Astrocyte (in vitro differentiated cells and primary cell): ENCODE data around the gene LAMC1. TPM values are rescaled to one million over a fixed set of nuclear protein-coding genes. Genes with fewer than 3 reads are reported as not detected.

Experiments
- DNase-seq: peaks from one replicate; pipeline ENCODE4 v3.0.0-alpha.2; 2010; ENCODE audit warnings: low read depth
- FAIRE-seq: peaks from 2 replicates; lab custom pipeline; 2011; peaks lifted over from hg19 to GRCh38; lab: Jason Lieb, UNC
- H2AFZ ChIP-seq: 2 replicates; pipeline ENCODE4 v1.6.0; 2012; ENCODE audit warnings: low read depth, low read length, inconsistent platforms
- H3K27ac ChIP-seq: 2 replicates; pipeline ENCODE4 v1.5.1; 2011; ENCODE audit warnings: low read depth, low read length, inconsistent platforms
- H3K27me3 ChIP-seq: 2 replicates; pipeline ENCODE4 v1.6.0; 2011; ENCODE audit warnings: low read length, inconsistent platforms; ENCODE audit not compliant: insufficient read depth
- H3K36me3 ChIP-seq: 2 replicates; pipeline ENCODE4 v1.5.1; 2011; ENCODE audit warnings: low read length, inconsistent platforms; ENCODE audit not compliant: insufficient read depth
- H3K4me1 ChIP-seq: 2 replicates; pipeline ENCODE4 v1.5.1; 2011; ENCODE audit warnings: low read length, inconsistent platforms; ENCODE audit not compliant: insufficient read depth
- H3K4me2 ChIP-seq: 2 replicates; pipeline ENCODE4 v1.6.0; 2012; ENCODE audit warnings: low read length, inconsistent platforms
- H3K4me3 ChIP-seq: 2 replicates; pipeline ENCODE4 v1.5.1; 2011; ENCODE audit warnings: low read depth, mild to moderate bottlenecking, low read length, inconsistent platforms; ENCODE audit not compliant: insufficient read depth
- H3K79me2 ChIP-seq: 2 replicates; pipeline ENCODE4 v1.6.0; 2012; ENCODE audit warnings: mild to moderate bottlenecking, low read length, inconsistent platforms; ENCODE audit not compliant: insufficient read depth
- H3K9ac ChIP-seq: 2 replicates; pipeline ENCODE4 v1.6.0; 2012; ENCODE audit warnings: mild to moderate bottlenecking, low read length, inconsistent platforms
- H3K9me3 ChIP-seq: 2 replicates; pipeline ENCODE4 v1.5.1; 2012; ENCODE audit warnings: low read depth, mild to moderate bottlenecking, low read length, inconsistent platforms; ENCODE audit not compliant: insufficient read depth
- H4K20me1 ChIP-seq: 2 replicates; pipeline ENCODE4 v1.6.0; 2012; ENCODE audit warnings: low read length, inconsistent platforms; ENCODE audit not compliant: insufficient read depth
- H3K27ac Mint-ChIP-seq: one replicate; pipeline ENCODE4 v1.8.0; 2021; ENCODE audit warnings: mild to moderate bottlenecking, mixed read lengths; ENCODE audit not compliant: unreplicated experiment
- H3K27me3 Mint-ChIP-seq: one replicate; pipeline ENCODE4 v1.8.0; 2021; ENCODE audit warnings: low read depth, mixed read lengths; ENCODE audit not compliant: unreplicated experiment
- H3K36me3 Mint-ChIP-seq: one replicate; pipeline ENCODE4 v1.8.0; 2021; ENCODE audit warnings: low read depth, mixed read lengths; ENCODE audit not compliant: unreplicated experiment
- H3K4me1 Mint-ChIP-seq: one replicate; pipeline ENCODE4 v1.8.0; 2021; ENCODE audit warnings: low read depth, mixed read lengths; ENCODE audit not compliant: unreplicated experiment
- H3K4me3 Mint-ChIP-seq: one replicate; pipeline ENCODE4 v1.8.0; 2021; ENCODE audit warnings: mild to moderate bottlenecking, moderate library complexity, mixed read lengths; ENCODE audit not compliant: unreplicated experiment
- H3K9me3 Mint-ChIP-seq: one replicate; pipeline ENCODE4 v1.8.0; 2021; ENCODE audit warnings: mild to moderate bottlenecking, mixed read lengths; ENCODE audit not compliant: unreplicated experiment
- CTCF ChIP-seq: IDR thresholded peaks from 2 replicates; pipeline ENCODE4 v1.5.1; 2011; ENCODE audit warnings: low read depth, mild to moderate bottlenecking, inconsistent platforms, low read length, moderate library complexity; ENCODE audit not compliant: insufficient read depth
- EZH2 ChIP-seq: IDR thresholded peaks from 2 replicates; pipeline ENCODE4 v1.6.1; 2012; ENCODE audit warnings: mild to moderate bottlenecking, low read length, inconsistent platforms; ENCODE audit not compliant: insufficient read depth
- total RNA-seq: library from RNA; stranded (reverse); gene quantifications from 2 replicates; pipeline ENCODE4 v1.2.1, GENCODE V29; 2021

The LAMC1 gene
- total RNA-seq, 1 donor from 2014 or later: 270 TPM

- Histone ChIP-seq H3K27me3 (no peaks in the 10 kb centered on the region), H2AFZ (no peak overlapping the region), H3K9ac (no peak overlapping the region), H3K36me3 (peaks cover 67% of the 10 kb centered on the region), H3K4me1 (peaks cover 15% of the 10 kb centered on the region), H4K20me1 (no peaks in the 10 kb centered on the region), H3K27ac (no peak overlapping the region), H3K9me3 (no peaks in the 10 kb centered on the region), H3K4me3 (no peak overlapping the region), H3K4me2 (no peak overlapping the region), H3K79me2 (no peaks in the 10 kb centered on the region)
- DNase-seq (no peak), FAIRE-seq (no peak)
- TF ChIP-seq EZH2: no peak
- no peak for TF ChIP-seq CTCF
- H3K4me3 Mint-ChIP-seq: no peak overlapping the region
- H3K27me3 Mint-ChIP-seq: no peaks in the 10 kb centered on the region
- no peaks in the 10 kb centered on the region for H3K9me3 Mint-ChIP-seq
- H3K27ac Mint-ChIP-seq: no peak overlapping the region
- H3K4me1 Mint-ChIP-seq: peaks cover 9% of the 10 kb centered on the region
- peaks cover 13% of the 10 kb centered on the region for H3K36me3 Mint-ChIP-seq
Observed at GRCh38 chr1:183142171-183142570, 119.0 kb downstream of the LAMC1 start.

- H3K4me3 Mint-ChIP-seq: no peak overlapping the region
- H3K36me3 Mint-ChIP-seq: peaks cover 3% of the 10 kb centered on the region
- H3K27ac ChIP-seq: no peak overlapping the region
- DNase-seq: no peak
- peaks cover 52% of the 10 kb centered on the region for H3K36me3 ChIP-seq
- TF ChIP-seq EZH2 (no peak), CTCF (no peak)
- H3K4me2 ChIP-seq: no peak overlapping the region
- H3K4me1 Mint-ChIP-seq: peaks cover 14% of the 10 kb centered on the region
- H3K27me3 ChIP-seq: no peaks in the 10 kb centered on the region
- H3K79me2 ChIP-seq: no peaks in the 10 kb centered on the region
- no peaks in the 10 kb centered on the region for H3K27me3 Mint-ChIP-seq
- no peaks in the 10 kb centered on the region for H3K9me3 Mint-ChIP-seq
- H3K27ac Mint-ChIP-seq: no peak overlapping the region
- no peak overlapping the region for H3K4me3 ChIP-seq
- no peak overlapping the region for H3K9ac ChIP-seq
- no peak for FAIRE-seq
- H3K4me1 ChIP-seq: peaks cover 11% of the 10 kb centered on the region
- no peaks in the 10 kb centered on the region for H4K20me1 ChIP-seq
- H2AFZ ChIP-seq: no peak overlapping the region
- no peaks in the 10 kb centered on the region for H3K9me3 ChIP-seq
Observed at GRCh38 chr1:183143576-183144315, 120.5 kb downstream of the LAMC1 start.

- no peak for FAIRE-seq
- Histone ChIP-seq H3K36me3 (peaks cover 49% of the 10 kb centered on the region), H3K9ac (no peak overlapping the region), H3K4me2 (no peak overlapping the region), H4K20me1 (no peaks in the 10 kb centered on the region), H3K27ac (no peak overlapping the region), H3K9me3 (no peaks in the 10 kb centered on the region), H3K4me3 (no peak overlapping the region), H2AFZ (no peak overlapping the region), H3K79me2 (no peaks in the 10 kb centered on the region), H3K27me3 (no peaks in the 10 kb centered on the region), H3K4me1 (peaks cover 7% of the 10 kb centered on the region)
- TF ChIP-seq EZH2 (no peak), CTCF (no peak)
- H3K4me1 Mint-ChIP-seq: peaks cover 11% of the 10 kb centered on the region
- peaks cover 3% of the 10 kb centered on the region for H3K36me3 Mint-ChIP-seq
- no peaks in the 10 kb centered on the region for H3K9me3 Mint-ChIP-seq
- no peaks in the 10 kb centered on the region for H3K27me3 Mint-ChIP-seq
- DNase-seq: no peak
- H3K27ac Mint-ChIP-seq: no peak overlapping the region
- H3K4me3 Mint-ChIP-seq: no peak overlapping the region
Observed at GRCh38 chr1:183144752-183145151, 121.5 kb downstream of the LAMC1 start.
